HG03575 (cell line): ENCODE data around the gene HNRNPD.
A peak's percentile ranks its signal among the peaks of the same experiment; 100 is the strongest.
"Not testable (repeated sequence)": the region's sequence is repeated elsewhere in the genome, so short reads cannot be mapped to it uniquely, and the experiment has no call there.

ENCODE experiments used
- ATAC-seq: cut with Tn5 transposase; IDR thresholded peaks from one replicate; pipeline ENCODE4 v1.9.1; 2021; ENCODE audit not compliant: unreplicated experiment, insufficient number of reproducible peaks, low FRiP score; ENCODE audit errors: extremely low read depth

HNRNPD gene

GRCh38 chr4:82373816-82374625, at the start of gene HNRNPD:
HNRNPD (minus strand) TSS chr4:82373991; CDS start chr4:82373678, 313 bp downstream.
- ATAC-seq, result peak; percentile 85

GRCh38 chr4:82422616-82423015, 48.8 kb upstream of the HNRNPD start:
- no peak for ATAC-seq

- ATAC-seq, result no peak
Measured at GRCh38 chr4:82421796-82422560, 48.2 kb upstream of the HNRNPD start.

- ATAC-seq, result no peak
Measured at GRCh38 chr4:82419451-82419850, 45.7 kb upstream of the HNRNPD start.

- no peak for ATAC-seq
Measured at GRCh38 chr4:82415922-82416365, 42.2 kb upstream of the HNRNPD start.

- not testable (repeated sequence) for ATAC-seq
Measured at GRCh38 chr4:82415061-82415460, 41.3 kb upstream of the HNRNPD start.

- no peak for ATAC-seq
Measured at GRCh38 chr4:82403725-82404124, 29.9 kb upstream of the HNRNPD start.

GRCh38 chr4:82402196-82402775, 28.5 kb upstream of the HNRNPD start:
- no peak for ATAC-seq

- no peak for ATAC-seq
Measured at GRCh38 chr4:82401600-82401999, 27.8 kb upstream of the HNRNPD start.

- no peak for ATAC-seq
Measured at GRCh38 chr4:82398263-82398662, 24.5 kb upstream of the HNRNPD start.

GRCh38 chr4:82397527-82397926, 23.7 kb upstream of the HNRNPD start:
- no peak for ATAC-seq

- ATAC-seq, result no peak
Measured at GRCh38 chr4:82394896-82395295, 21.1 kb upstream of the HNRNPD start.

- ATAC-seq, result not testable (repeated sequence)
Measured at GRCh38 chr4:82390061-82390460, 16.3 kb upstream of the HNRNPD start.

GRCh38 chr4:82388405-82388804, 14.6 kb upstream of the HNRNPD start:
- no peak for ATAC-seq

- not testable (repeated sequence) for ATAC-seq
Measured at GRCh38 chr4:82386312-82386711, 12.5 kb upstream of the HNRNPD start.

GRCh38 chr4:82382751-82383150, 9.0 kb upstream of the HNRNPD start:
- ATAC-seq, result no peak

GRCh38 chr4:82381661-82382296, 8.0 kb upstream of the HNRNPD start:
- ATAC-seq, result no peak

GRCh38 chr4:82381235-82381634, 7.4 kb upstream of the HNRNPD start:
- ATAC-seq, result no peak

- no peak for ATAC-seq
Measured at GRCh38 chr4:82380831-82381230, 7.0 kb upstream of the HNRNPD start.
